Hepatocyte (in vitro differentiated cells): ENCODE results near the gene TLCD4. TPM values are rescaled to one million over a fixed set of nuclear protein-coding genes. Genes with fewer than 3 reads are reported as not detected.
"Not testable (repeated sequence)": the region's sequence is repeated elsewhere in the genome, so short reads cannot be mapped to it uniquely, and the experiment has no call there.

Source experiments
- DNase-seq: peaks from one replicate; pipeline ENCODE4 v3.0.0-alpha.2; 2016; ENCODE audit warnings: low spot score
- H2AFZ ChIP-seq: fragments of 200-600 bp; sonication (generic); 2 replicates; pipeline ENCODE4 v1.6.0; 2016; ENCODE audit warnings: antibody characterized with exemption, mild to moderate bottlenecking
- H3K27ac ChIP-seq: fragments of 200-600 bp; sonication (generic); 2 replicates; pipeline ENCODE4 v1.5.1; 2016; ENCODE audit warnings: mild to moderate bottlenecking
- H3K27me3 ChIP-seq: fragments of 200-600 bp; sonication (generic); 2 replicates; pipeline ENCODE4 v1.6.1; 2016
- H3K36me3 ChIP-seq: fragments of 200-600 bp; sonication (generic); replicated peaks from 2 replicates; pipeline ENCODE4 v1.5.1; 2016; ENCODE audit warnings: low read depth; ENCODE audit not compliant: insufficient read depth
- H3K4me1 ChIP-seq: fragments of 200-600 bp; sonication (generic); 2 replicates; pipeline ENCODE4 v1.5.1; 2016; ENCODE audit warnings: mild to moderate bottlenecking, moderate library complexity; ENCODE audit not compliant: insufficient read depth
- H3K4me2 ChIP-seq: fragments of 200-600 bp; sonication (generic); 2 replicates; pipeline ENCODE4 v1.6.0; 2016
- H3K4me3 ChIP-seq: fragments of 200-600 bp; sonication (generic); 2 replicates; pipeline ENCODE4 v1.5.1; 2016; ENCODE audit warnings: mild to moderate bottlenecking
- H3K79me2 ChIP-seq: fragments of 200-600 bp; sonication (generic); 2 replicates; pipeline ENCODE4 v1.6.0; 2017; ENCODE audit warnings: mild to moderate bottlenecking
- H3K9me2 ChIP-seq: fragments of 200-600 bp; sonication (generic); replicated peaks from 2 replicates; pipeline ENCODE4 v1.6.0; 2017; ENCODE audit warnings: mild to moderate bottlenecking; ENCODE audit not compliant: insufficient read depth
- H3K9me3 ChIP-seq: fragments of 200-600 bp; sonication (generic); 2 replicates; pipeline ENCODE4 v1.5.1; 2016; ENCODE audit warnings: low read depth, mild to moderate bottlenecking
- H4K20me1 ChIP-seq: fragments of 200-600 bp; sonication (generic); 2 replicates; pipeline ENCODE4 v1.6.0; 2016; ENCODE audit warnings: mild to moderate bottlenecking; ENCODE audit not compliant: insufficient read depth, poor library complexity, severe bottlenecking
- EZH2 ChIP-seq: fragments of 200-600 bp; sonication (generic); IDR thresholded peaks from 2 replicates; pipeline ENCODE4 v1.6.1; 2016; ENCODE audit warnings: antibody characterized with exemption, mild to moderate bottlenecking, borderline replicate concordance
- EZH2phosphoT487 ChIP-seq: fragments of 200-600 bp; sonication (generic); IDR thresholded peaks from one replicate; pipeline ENCODE4 v1.6.1; 2018; ENCODE audit warnings: antibody characterized with exemption, mild to moderate bottlenecking, low read depth, moderate library complexity; ENCODE audit not compliant: unreplicated experiment, severe bottlenecking
- WGBS: methylation state at CpG from one replicate; pipeline ENCODE4 v1.1.6; 2016; ENCODE audit warnings: low lambda C conversion rate; ENCODE audit errors: missing lambda C conversion rate; 5-methylcytosine and 5-hydroxymethylcytosine counted together
- polyA plus RNA-seq: library from polyadenylated mRNA; unstranded; fragments of >200 nt; fragmentation: Nextera tagmentation; extraction: Ambion mirVana; gene quantifications from 2 replicates; pipeline ENCODE4 v1.2.1, GENCODE V29; 2016
- total RNA-seq: library from RNA; depleted of rRNA; stranded (reverse); fragments of >200 nt; gene quantifications from 2 replicates; pipeline ENCODE4 v1.2.3, GENCODE V29; 2014
- TF ChIP-seq, protein P1 (sequence below): fragments of 200-600 bp; sonication (generic); IDR thresholded peaks from 2 replicates; pipeline ENCODE4 v1.5.1; 2016; ENCODE audit warnings: antibody characterized with exemption, mild to moderate bottlenecking; ENCODE audit not compliant: poor library complexity

Gene TLCD4
- total and polyA plus RNA-seq, 2 experiments from 2014 or later, result 12.2 to 31.5 TPM

DNA sequence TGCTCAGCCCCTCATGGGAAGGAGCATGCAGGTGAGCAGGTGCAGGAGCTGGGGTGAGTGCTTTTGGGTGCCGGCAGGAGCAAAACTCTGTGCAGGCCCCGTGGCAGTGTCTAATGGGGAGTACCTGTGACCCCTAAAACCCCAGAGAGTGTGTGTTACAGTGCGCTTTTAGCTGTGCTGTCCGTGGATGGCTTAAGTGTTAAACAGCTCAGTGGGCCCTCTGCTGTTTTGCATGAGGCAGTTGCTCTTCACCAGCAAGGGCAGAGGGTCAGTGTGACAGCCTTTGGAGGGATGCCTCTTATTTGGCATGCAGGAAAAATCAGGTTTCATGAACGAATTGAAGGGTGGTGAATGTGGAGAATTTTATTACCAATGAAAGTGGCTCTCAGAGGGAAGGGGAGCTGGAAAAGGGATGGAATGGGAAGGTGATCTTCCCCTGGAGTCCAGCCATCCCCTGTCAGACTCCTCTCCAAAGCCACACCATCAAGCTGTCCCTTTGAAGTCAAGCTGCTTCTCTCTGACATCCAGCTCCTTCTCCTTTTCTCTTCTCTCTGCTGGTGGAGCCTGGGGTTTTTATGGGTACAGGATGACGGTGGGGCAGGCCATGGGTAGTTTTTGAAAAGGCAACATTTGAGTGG, 27.4 kb upstream of the TLCD4 start:
- Histone ChIP-seq H3K4me1 (peaks cover 13% of the 10 kb centered on the region), H2AFZ (no peak overlapping the region), H4K20me1 (no peaks in the 10 kb centered on the region), H3K27me3 (no peaks in the 10 kb centered on the region), H3K9me3 (no peaks in the 10 kb centered on the region), H3K4me3 (no peak overlapping the region), H3K79me2 (no peaks in the 10 kb centered on the region), H3K4me2 (no peak overlapping the region), H3K36me3 (no peaks in the 10 kb centered on the region), H3K9me2 (no peaks in the 10 kb centered on the region), H3K27ac (no peak overlapping the region)
- 89% methylated on average over 6 of the region's 6 CpGs for WGBS
- no peak for DNase-seq
- no peak for TF ChIP-seq EZH2
- TF ChIP-seq, protein P1, sequence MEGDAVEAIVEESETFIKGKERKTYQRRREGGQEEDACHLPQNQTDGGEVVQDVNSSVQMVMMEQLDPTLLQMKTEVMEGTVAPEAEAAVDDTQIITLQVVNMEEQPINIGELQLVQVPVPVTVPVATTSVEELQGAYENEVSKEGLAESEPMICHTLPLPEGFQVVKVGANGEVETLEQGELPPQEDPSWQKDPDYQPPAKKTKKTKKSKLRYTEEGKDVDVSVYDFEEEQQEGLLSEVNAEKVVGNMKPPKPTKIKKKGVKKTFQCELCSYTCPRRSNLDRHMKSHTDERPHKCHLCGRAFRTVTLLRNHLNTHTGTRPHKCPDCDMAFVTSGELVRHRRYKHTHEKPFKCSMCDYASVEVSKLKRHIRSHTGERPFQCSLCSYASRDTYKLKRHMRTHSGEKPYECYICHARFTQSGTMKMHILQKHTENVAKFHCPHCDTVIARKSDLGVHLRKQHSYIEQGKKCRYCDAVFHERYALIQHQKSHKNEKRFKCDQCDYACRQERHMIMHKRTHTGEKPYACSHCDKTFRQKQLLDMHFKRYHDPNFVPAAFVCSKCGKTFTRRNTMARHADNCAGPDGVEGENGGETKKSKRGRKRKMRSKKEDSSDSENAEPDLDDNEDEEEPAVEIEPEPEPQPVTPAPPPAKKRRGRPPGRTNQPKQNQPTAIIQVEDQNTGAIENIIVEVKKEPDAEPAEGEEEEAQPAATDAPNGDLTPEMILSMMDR, result no peak
- TF ChIP-seq EZH2phosphoT487, result no peak

DNA sequence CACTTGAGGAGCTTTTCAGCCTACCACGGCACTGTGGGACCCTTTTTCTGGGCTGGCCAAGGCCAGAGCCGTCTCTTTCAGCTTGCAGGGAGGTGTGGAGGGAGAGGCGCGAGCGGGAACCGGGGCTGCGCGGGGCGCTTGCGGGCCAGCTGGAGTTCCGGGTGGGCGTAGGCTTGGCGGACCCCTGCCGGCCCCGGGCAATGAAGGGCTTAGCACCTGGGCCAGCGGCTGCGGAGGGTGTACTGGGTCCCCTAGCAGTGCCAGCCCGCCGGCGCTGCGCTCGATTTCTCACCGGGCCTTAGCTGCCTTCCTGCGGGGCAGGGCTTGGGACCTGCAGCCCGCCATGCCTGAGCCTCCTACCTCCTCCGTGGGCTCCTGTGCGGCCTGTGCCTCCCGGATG, 25.9 kb upstream of the TLCD4 start:
- DNase-seq, H3K79me2 ChIP-seq, H3K27me3 ChIP-seq, H3K9me2 ChIP-seq, H4K20me1 ChIP-seq, H3K27ac ChIP-seq, H2AFZ ChIP-seq, H3K4me2 ChIP-seq, H3K36me3 ChIP-seq, H3K4me3 ChIP-seq, H3K9me3 ChIP-seq: not testable (repeated sequence)
- 95% methylated on average over 27 of the region's 28 CpGs for WGBS
- peaks cover 13% of the 10 kb centered on the region for H3K4me1 ChIP-seq

DNA sequence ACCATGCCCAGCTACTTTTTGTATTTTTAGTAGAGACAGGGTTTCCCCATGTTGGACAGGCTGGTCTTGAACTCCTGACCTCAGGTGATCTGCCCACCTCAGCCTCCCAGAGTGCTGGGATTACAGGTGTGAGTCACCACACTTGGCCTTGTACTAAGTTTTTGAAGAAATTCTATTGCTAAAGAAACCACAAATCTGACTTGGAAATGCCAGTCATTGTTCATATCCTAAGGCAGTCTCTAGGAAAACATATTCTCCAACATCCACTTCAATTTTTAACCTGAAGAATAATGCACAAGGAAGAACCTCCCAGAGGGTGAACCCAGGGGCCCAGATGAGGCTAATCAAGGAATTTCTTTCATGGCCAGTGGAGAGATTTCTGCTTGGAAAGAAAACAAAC, 24.3 kb upstream of the TLCD4 start:
- not testable (repeated sequence) for DNase-seq, H3K9me3 ChIP-seq, H3K79me2 ChIP-seq, H3K4me1 ChIP-seq, H3K36me3 ChIP-seq, H3K27me3 ChIP-seq, H4K20me1 ChIP-seq, H2AFZ ChIP-seq, H3K9me2 ChIP-seq, H3K4me3 ChIP-seq, H3K4me2 ChIP-seq
- H3K27ac ChIP-seq, result peak overlapping the region; percentile 11

DNA sequence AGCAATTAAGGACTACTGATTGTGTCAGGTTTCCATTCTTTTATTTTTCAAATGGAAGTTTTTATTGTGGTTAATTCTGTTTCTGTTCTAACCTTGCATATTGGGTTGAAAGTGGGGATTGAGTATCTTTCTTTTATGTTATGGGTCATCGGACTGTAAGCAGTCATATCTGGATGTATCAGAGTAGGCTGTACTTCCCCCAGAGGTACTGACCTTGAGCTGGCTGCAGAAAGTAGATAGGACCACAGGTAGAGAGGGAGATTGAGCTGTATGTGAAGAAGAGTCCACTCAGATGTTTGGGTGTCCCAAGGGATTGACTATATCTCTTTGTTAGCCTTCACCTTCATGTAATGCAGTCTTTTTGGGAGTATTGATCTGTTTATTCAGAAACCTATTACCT, 23.9 kb upstream of the TLCD4 start:
- 50% methylated on average over 1 of the region's 1 CpG for WGBS
- peak overlapping the region; percentile 11 for H3K27ac ChIP-seq
- H3K36me3 ChIP-seq, result no peaks in the 10 kb centered on the region
- H3K27me3 ChIP-seq, result no peaks in the 10 kb centered on the region
- H3K9me3 ChIP-seq, result no peaks in the 10 kb centered on the region
- no peak for DNase-seq
- no peak overlapping the region for H3K4me3 ChIP-seq
- H3K79me2 ChIP-seq, result no peaks in the 10 kb centered on the region
- H4K20me1 ChIP-seq, result no peaks in the 10 kb centered on the region
- H3K9me2 ChIP-seq, result no peaks in the 10 kb centered on the region
- H3K4me2 ChIP-seq, result no peak overlapping the region
- no peak overlapping the region for H2AFZ ChIP-seq
- no peaks in the 10 kb centered on the region for H3K4me1 ChIP-seq
- TF ChIP-seq EZH2 (no peak), EZH2phosphoT487 (no peak)
- TF ChIP-seq, protein P1, result no peak

DNA sequence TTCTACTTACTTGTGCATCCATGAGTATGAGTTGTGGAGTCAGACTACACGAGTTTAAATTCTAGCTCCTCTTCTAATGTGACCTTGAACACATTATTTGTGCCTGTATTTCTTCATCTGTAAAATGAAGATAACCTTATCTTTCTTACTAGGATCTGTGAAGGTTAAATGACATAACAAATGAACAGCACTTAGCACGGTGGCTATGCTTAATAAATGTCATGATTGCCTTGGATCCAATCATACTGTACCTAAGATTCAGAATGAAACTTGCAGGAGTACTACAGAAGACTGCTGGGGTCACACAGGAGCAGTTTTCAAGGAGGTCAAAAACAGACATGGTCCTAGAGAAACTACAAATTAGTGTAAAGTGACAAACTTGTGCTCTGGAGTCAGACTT, 22.2 kb upstream of the TLCD4 start:
- DNase-seq, result no peak
- H3K4me2 ChIP-seq, result no peak overlapping the region
- WGBS, result 24% methylated on average over 2 of the region's 2 CpGs
- H4K20me1 ChIP-seq, result no peaks in the 10 kb centered on the region
- no peak overlapping the region for H3K4me3 ChIP-seq
- no peaks in the 10 kb centered on the region for H3K9me2 ChIP-seq
- no peaks in the 10 kb centered on the region for H3K79me2 ChIP-seq
- no peaks in the 10 kb centered on the region for H3K4me1 ChIP-seq
- H2AFZ ChIP-seq, result no peak overlapping the region
- H3K9me3 ChIP-seq, result no peaks in the 10 kb centered on the region
- no peaks in the 10 kb centered on the region for H3K36me3 ChIP-seq
- no peaks in the 10 kb centered on the region for H3K27me3 ChIP-seq
- TF ChIP-seq, protein P1, result no peak
- TF ChIP-seq EZH2 (no peak), EZH2phosphoT487 (no peak)
- H3K27ac ChIP-seq, result peak overlapping the region; percentile 11
